ENCODE data around the gene BSND.

Gene BSND

DNA sequence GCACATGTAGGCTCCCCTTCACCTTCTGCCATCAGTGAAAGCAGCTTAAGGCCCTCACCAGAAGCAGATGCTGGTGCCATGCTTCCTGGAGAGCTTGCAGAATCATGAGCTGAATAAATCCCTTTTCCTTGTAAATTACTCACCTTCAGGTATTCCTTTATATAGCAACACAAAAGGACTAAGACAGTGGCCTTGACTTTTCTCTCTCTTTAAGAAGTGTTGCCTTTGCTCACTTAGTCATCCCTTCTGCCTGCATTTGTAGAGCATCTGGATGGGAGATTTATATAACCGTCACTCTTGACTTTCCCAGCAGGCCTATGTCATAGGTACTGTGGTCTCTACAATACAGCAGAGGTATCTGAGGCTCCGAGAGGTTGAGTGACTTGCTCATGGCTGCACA lies 44.3 kb downstream of the BSND start:
- DNase-seq (ENCODE audit: low spot score): no peak

DNA sequence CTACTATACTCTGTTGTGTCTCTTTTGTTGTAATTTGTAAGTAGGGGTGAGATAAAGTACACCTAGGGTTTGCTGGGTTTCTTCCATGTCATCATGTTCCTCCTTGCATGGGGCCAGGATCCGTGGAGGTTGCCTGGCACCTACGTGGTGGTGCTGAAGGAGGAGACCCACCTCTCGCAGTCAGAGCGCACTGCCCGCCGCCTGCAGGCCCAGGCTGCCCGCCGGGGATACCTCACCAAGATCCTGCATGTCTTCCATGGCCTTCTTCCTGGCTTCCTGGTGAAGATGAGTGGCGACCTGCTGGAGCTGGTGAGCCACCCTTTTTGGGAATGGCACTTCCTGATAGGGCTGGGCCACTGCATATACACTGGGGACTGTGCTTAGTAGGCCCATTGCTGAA lies 45.0 kb downstream of the BSND start:
- in situ Hi-C loops (cut with MboI; ENCODE audit: low sequenced_read_pairs, unreplicated experiment): no loop called here
- TF ChIP-seq, protein P1, sequence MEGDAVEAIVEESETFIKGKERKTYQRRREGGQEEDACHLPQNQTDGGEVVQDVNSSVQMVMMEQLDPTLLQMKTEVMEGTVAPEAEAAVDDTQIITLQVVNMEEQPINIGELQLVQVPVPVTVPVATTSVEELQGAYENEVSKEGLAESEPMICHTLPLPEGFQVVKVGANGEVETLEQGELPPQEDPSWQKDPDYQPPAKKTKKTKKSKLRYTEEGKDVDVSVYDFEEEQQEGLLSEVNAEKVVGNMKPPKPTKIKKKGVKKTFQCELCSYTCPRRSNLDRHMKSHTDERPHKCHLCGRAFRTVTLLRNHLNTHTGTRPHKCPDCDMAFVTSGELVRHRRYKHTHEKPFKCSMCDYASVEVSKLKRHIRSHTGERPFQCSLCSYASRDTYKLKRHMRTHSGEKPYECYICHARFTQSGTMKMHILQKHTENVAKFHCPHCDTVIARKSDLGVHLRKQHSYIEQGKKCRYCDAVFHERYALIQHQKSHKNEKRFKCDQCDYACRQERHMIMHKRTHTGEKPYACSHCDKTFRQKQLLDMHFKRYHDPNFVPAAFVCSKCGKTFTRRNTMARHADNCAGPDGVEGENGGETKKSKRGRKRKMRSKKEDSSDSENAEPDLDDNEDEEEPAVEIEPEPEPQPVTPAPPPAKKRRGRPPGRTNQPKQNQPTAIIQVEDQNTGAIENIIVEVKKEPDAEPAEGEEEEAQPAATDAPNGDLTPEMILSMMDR (IDR thresholded peaks at IDR 0.05; ENCODE audit: borderline replicate concordance, control extremely low read depth, extremely low read depth, insufficient read depth, missing control alignments): no peak
- DNase-seq (ENCODE audit: low spot score): no peak

More for the DNA sequence above, 44.3 kb downstream of the BSND start:
- in situ Hi-C loops (cut with MboI; ENCODE audit: low sequenced_read_pairs, unreplicated experiment): no loop called here
- TF ChIP-seq, protein P1 (IDR thresholded peaks at IDR 0.05; ENCODE audit: borderline replicate concordance, control extremely low read depth, extremely low read depth, insufficient read depth, missing control alignments): no peak

DNA sequence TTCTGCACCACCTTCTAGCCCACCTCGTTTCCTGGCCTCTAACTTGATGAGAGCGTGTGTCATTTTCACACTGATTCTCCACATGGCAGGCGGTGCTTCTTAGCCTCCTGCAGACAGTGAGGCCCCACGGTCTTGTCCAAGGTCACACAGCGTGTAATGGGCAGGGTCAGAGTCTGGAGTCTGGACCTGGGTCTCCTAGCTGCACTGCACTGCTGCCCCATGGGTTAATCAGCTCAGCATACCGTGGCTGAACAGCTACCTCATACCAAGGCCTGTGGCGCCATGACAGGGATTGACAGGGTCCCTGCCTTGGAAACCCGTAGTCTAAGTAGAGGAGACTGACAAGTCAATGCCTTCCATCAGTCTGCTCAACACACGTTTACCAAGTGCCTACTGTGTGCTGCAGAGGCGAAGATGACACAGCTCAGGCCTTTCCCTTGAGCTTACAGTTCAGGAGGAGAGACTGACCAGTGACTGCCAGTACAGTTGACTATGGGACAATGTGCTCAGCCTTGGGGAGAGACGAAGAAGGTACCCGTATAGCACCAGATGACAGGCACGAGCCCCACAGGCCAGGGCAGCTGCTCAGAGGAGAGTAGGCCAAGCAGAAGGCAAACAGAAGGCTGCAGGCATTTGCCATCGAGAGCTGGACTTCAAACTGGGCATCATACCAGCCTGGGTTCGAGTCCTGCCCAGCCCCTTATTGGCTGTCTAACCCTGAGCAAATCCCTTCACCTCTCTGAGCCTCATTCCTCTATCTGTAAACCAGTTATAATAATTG lies 46.1 kb downstream of the BSND start:
- in situ Hi-C loops (cut with MboI; ENCODE audit: low sequenced_read_pairs, unreplicated experiment): no loop called here
- TF ChIP-seq, protein P1 (IDR thresholded peaks at IDR 0.05; ENCODE audit: borderline replicate concordance, control extremely low read depth, extremely low read depth, insufficient read depth, missing control alignments): no peak
- no peak for DNase-seq (ENCODE audit: low spot score)

DNA sequence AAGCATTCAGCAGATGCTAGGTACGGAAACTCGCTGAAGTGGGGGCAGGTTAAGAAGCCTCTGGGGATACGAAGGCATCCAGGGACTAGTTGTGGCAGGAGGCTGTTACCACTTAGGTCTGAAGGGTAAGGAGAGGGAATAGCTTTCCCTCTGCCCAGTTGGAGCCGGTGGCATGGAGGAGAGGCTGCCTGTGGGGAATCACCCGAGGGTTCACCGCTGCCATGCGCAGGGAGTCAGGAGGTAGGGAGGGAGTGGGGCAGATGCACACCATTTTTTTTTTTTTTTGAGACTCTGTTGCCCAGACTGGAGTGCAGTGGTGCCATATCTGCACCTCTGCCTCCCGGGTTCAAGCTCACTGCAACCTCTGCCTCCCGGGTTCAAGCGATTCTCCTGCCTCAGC lies 46.7 kb downstream of the BSND start:
- in situ Hi-C loops (cut with MboI; ENCODE audit: low sequenced_read_pairs, unreplicated experiment): no loop called here
- DNase-seq (ENCODE audit: low spot score): no peak
- TF ChIP-seq, protein P1 (IDR thresholded peaks at IDR 0.05; ENCODE audit: borderline replicate concordance, control extremely low read depth, extremely low read depth, insufficient read depth, missing control alignments): no peak

DNA sequence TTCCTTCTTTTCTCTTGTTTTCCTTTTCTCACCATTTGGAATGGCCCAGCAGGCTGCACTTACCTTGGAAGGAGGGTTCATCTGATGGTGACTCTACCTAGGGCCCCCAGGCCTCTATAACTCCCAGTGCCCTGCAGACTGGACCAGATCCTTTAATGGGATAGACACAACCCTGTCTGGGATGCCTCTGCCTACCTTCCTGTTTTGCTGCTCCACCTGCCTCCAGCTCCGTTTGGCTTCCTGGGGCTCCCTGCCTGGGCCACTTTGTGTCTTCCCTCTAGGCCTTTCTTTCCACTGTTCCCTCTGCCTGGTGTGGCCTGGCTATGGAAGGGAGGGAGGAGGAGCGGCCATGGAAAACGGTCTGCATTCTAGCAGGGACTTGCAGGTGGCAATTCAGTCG lies 48.1 kb downstream of the BSND start:
- DNase-seq (ENCODE audit: low spot score): no peak
- in situ Hi-C loops (cut with MboI; ENCODE audit: low sequenced_read_pairs, unreplicated experiment): no loop called here
- TF ChIP-seq, protein P1 (IDR thresholded peaks at IDR 0.05; ENCODE audit: borderline replicate concordance, control extremely low read depth, extremely low read depth, insufficient read depth, missing control alignments): no peak

DNA sequence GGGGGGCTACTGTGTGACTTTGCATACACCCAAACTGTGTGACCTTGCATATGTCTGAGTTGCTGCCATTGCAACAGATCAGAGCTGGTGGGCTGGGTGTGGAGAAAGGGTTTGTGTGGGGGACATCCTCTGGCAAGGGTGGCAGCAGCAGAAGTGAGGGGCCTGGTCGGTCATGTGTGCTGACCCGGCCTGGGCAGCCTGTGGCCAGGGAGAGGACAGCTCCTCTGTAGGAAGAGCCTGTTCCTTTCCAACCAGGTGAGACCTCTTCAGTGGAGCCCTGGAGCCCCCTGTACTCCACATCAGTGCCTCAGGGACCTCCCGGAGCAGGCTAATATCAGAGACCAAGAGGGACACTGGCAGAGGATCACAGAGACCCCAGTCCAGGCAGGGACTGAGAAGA lies 48.9 kb downstream of the BSND start:
- TF ChIP-seq, protein P1 (IDR thresholded peaks at IDR 0.05; ENCODE audit: borderline replicate concordance, control extremely low read depth, extremely low read depth, insufficient read depth, missing control alignments): no peak
- in situ Hi-C loops (cut with MboI; ENCODE audit: low sequenced_read_pairs, unreplicated experiment): no loop called here
- no peak for DNase-seq (ENCODE audit: low spot score)
